HG02885 (cell line): Measurements from ENCODE around the gene SLCO4A1.

Source experiments
- ATAC-seq: cut with Tn5 transposase; IDR thresholded peaks from one replicate; pipeline ENCODE4 v1.9.1; 2021; ENCODE audit warnings: mild to moderate bottlenecking; ENCODE audit not compliant: unreplicated experiment, poor library complexity

Gene SLCO4A1

DNA sequence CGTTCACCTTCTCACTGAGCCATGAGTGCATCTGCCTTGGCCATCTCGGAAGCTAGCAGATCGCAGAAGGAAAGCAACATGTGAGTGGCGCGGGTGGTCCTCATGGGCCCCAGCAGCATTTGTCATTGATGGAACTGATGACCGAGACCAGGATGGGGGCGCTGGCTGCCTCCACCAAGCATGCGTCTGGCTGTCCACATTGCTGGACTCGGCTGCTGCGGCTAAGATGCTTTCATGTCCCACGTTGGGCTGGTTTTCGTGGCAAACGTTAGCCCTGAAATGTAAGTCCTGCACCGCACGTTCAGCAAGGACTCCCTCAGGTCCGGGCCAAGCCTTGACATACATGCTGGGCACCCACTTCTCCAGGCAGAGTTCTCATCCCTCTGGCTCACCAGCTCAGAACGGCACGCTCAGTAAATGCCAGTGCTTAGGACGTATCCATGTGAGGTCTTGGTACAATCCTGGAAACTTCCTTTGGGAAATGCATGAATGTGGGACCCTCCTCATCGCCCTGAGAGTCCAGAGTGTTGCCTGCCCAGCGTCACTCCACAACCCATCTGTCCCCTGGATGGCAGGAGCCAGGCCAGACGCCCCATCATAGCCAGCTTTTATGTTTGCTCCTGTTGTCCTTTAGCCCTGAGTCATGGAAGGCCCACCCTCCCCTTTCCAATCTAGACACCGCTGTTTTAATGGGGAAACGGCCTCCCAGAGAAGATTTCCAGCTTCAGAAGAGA is 8.4 kb downstream of the SLCO4A1 start:
- no peak for ATAC-seq

- ATAC-seq, result peak; percentile 68
These were observed 9.2 kb downstream of the SLCO4A1 start for GRCh38 chr20:62651285-62652021.

DNA sequence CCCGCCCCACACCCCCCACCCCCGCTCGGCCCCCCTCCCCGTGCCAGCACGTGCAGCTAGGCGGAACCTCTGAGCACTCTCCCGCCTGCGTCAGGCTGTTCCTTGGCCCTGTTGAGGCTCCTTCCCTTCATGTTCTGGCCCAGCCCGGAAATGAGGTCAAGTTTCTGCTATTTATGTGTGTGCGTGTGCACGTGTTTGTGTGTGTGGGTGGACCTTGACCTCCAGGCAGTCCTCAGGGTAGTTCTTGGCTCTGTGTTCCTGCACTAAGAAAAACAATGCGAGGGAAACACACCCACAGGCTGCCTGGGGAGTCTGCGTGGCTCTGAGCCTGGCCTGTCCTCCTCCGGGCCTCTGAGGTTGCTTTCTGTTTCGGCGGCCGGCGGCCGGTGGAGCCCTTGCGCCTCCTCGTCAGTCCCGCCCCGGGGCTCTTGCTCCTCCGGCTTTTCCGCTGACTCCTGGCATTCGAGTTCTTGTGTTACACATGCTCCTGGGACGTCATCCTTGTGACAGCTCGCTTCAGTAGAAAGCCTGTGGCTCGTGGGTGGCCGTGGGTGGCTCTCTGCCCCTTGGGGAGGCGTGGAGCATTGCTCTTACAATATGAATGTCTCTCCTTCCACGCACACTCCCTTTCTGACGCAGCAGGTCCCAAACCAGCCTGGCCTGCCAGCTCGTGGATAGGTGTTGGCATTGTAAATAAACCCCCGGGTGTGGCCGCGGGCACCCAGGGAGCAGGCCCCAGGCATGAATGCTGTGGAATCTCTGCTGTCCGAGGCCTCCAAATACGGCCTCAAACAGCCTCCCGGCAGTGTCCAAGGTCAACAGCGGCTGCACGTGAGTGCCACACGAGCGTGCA is 10.0 kb downstream of the SLCO4A1 start:
- peak; percentile 69 for ATAC-seq

DNA sequence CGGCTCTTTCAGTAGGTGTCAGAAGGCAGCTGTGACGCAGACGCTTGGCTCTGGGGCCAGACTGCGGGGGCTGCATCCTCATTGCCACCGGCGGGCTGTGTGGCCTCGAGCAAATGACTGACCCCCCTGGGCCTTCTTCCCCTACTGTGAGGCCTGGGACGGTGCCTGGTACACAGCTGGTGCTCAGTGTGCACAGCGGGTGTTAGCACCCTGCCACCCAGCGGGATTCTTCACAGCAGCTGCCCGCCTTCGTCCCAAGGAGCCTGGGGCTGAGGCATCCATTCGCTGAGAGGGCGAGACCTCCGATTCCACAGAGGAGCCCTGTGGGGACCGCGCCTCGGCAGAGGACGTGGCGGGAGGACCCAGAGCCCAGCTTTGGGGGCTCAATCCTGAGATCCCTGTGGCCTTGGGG is 10.6 kb downstream of the SLCO4A1 start:
- ATAC-seq, result no peak

DNA sequence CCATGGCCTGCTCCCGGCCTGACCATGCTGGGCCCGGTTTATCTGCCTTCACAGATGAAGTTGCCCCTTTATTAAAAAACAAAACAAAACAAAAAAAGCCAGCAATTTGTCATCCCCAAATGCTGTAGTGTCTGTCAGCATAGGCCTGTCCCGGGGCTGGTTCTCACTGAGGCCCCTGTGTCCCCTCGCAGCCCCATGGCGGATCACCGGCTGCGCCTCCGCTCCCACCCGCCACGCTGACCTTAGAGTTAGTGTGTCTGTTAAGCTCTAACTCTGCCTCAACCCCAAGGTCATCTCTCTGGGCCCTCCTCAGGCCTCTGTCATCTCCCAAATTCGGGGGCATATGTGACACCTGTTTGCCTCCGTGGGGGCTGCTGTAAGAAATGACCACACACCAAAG is 11.1 kb downstream of the SLCO4A1 start:
- ATAC-seq, result no peak

DNA sequence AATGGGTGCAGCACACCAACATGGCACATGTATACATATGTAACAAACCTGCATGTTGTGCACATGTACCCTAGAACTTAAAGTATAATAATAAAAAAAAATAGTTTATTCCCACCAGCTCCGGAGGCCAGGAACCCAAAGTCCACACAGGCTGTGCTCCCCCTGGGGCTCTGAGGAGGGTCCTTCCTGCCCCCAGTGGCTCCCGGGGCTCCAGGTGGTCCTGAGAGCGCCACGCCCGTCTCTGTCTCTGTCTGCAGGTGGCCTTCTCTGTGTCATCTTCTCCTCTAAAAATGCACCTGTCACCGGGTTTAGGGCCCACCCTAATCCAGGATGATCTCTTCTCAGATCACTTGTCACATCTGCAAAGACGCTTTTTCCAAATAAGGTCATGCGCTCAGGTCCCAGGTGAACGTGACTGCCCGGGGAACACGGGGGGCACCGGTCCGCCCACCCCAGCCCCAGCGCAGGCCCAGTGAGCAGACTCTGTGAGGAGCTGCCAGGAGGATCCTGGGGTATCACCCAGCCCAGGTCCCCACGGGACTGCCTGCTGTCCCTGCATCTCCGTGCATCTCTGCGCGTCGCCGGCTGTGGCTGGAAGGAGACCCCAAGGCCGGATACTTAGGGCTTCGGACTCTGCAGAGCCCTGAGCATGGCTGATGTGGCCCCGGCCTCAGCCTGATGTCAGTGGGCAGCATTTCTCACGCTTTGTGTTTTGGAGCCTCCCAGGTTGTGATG is 11.8 kb downstream of the SLCO4A1 start:
- ATAC-seq, result no peak

DNA sequence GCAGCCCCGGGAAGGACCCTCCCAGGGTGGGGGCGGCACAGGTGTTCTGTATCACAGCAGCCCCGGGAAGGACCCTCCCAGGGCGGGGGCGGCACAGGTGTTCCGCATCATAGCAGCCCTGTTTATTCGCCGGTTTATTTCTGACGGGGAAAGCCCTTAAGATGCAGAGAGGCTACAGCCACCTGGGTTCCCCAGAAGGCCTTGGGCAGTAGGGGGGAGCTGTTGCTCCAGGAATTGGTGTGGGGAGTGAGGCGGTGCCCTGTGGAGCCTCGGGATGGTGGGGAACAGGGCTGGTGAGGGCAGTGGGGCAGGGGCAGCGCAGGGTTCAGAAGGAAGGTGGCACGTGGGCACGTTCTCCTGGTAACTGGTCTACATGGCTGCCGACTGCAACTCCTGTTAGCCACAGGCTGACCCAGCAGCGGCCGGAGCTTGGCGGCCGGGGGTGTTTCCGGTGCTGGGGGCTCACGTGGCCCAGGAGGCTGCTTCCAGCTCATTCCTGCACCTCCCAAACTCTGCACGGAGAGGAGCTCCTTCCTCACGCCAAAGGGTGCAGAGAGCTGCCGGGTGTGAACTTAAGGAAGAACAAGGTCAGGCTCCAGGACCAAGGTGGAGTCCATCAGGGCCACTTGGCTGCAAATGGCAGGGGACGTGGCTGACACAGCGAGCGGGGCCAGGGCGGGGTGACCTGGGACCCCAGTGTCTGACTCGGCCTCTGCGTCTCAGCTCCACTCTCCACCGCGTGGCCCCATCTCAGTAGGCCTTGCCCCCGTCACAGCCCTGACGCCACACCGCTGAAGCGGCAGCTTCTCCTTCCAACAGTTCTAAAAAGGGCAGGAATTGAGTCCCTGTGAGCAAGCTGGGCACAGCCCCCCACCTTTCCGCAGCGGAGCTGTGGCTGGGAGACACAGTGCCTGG is 13.2 kb downstream of the SLCO4A1 start:
- ATAC-seq, result no peak

DNA sequence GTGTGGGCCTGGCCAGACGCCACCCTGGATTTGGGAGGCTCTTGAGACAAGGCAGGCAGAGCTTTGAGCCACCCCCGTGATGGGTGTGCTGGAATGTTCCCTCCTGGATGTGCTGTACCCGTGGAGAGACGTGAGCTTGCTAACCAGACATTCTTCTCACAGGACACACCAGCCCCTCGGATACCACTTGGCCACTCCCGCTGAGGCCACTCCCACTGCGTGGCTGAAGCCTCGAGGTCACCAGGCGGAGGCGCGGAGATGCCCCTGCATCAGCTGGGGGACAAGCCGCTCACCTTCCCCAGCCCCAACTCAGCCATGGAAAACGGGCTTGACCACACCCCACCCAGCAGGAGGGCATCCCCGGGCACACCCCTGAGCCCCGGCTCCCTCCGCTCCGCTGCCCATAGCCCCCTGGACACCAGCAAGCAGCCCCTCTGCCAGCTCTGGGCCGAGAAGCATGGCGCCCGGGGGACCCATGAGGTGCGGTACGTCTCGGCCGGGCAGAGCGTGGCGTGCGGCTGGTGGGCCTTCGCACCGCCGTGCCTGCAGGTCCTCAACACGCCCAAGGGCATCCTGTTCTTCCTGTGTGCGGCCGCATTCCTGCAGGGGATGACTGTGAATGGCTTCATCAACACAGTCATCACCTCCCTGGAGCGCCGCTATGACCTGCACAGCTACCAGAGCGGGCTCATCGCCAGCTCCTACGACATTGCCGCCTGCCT is 14.1 kb downstream of the SLCO4A1 start:
- ATAC-seq, result no peak

GRCh38 chr20:62656919-62657588 is 14.8 kb downstream of the SLCO4A1 start:
- ATAC-seq, result no peak

GRCh38 chr20:62657589-62657942 is 15.3 kb downstream of the SLCO4A1 start:
- ATAC-seq, result no peak

DNA sequence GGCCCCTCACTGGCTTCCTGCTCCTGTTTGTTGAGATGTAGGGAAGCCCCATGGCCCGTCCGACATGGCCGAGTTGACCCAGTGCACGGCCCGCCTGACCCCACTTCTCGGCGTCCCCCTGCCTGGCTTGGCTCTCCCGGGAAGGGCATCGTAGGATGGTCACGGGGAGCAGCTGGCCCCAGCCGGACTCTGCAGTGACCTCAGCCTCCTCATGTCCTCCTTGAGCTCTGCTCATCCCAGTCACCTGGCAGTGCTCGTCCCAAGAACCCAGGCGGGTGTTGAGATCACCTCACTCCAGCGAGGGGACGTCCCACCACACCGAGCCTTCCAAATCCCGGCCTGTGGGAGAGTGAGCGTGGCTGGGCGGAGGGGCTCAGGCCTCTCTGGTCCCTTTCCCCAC is 15.7 kb downstream of the SLCO4A1 start:
- ATAC-seq, result no peak

GRCh38 chr20:62658593-62659178 is 16.4 kb downstream of the SLCO4A1 start:
- ATAC-seq, result no peak

GRCh38 chr20:62659488-62660239 is 17.4 kb downstream of the SLCO4A1 start:
- no peak for ATAC-seq

- no peak for ATAC-seq
These were observed 17.9 kb downstream of the SLCO4A1 start for GRCh38 chr20:62660240-62660615.

GRCh38 chr20:62660768-62661167 is 18.5 kb downstream of the SLCO4A1 start:
- no peak for ATAC-seq

DNA sequence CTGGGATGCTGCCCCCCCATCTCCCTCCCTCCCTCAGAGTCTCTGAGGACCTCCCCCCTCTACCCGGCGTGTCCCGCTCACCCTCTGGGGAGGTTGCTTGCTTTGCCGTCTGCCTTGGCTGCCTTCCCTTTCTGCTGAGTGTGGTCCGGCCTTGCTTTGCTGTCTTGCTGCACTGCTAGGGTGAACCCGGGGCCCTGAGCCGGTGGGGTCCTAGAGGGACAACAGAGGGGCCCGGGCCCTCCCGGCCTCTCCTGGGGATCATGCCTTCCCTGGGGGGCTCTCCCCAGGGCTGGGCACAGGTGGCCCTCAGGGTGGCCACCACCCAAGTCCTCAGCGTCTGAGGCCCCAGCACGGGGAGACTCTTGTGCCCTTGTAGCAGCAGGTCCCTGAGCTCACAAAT is 19.3 kb downstream of the SLCO4A1 start:
- ATAC-seq, result no peak

DNA sequence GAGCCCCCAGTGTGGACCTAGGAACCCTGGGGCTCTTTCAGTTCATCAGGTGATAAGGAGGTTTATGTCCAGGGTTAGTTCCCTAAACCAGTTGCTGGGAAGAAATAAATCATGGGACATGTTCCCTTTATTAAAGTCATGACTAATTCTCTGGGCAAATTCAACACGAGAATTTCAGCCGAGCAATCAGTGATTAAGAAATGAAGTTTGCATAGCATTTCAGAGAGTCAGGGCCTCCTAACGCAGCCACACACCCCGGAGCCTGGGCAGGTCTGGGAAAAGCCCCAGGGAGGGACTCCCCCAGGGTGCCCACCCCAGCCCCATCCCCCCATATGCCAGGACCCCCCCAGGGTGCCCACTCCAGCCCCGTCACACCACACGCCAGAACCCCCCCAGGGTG is 20.1 kb downstream of the SLCO4A1 start:
- no peak for ATAC-seq
